Gastroesophageal sphincter (tissue), 3 donors: ENCODE results near the gene IL6ST.
"Not testable (repeated sequence)": the region's sequence is repeated elsewhere in the genome, so short reads cannot be mapped to it uniquely, and the experiment has no call there.

Experiments
- CTCF ChIP-seq, 4 experiments: fragments of 200-600 bp in 2 of 4; fragments of 450-650 bp in 2 of 4; sonication (generic) in 1 of 4; IDR thresholded peaks; one replicate each; pipeline ENCODE4 v1.5.1; 2017 to 2019; ENCODE audit warnings: antibody characterized with exemption in 4 of 4, mild to moderate bottlenecking in 2 of 4, moderate library complexity in 2 of 4
- POLR2A ChIP-seq, 2 donors: fragments of 450-650 bp; IDR thresholded peaks; one replicate each; pipeline ENCODE4 v1.6.1; 2017; ENCODE audit warnings: antibody characterized with exemption in 2 of 2, mild to moderate bottlenecking in 2 of 2, moderate library complexity in 1 of 2
- POLR2AphosphoS5 ChIP-seq: sonication (generic); formaldehyde crosslinking; IDR thresholded peaks from one replicate; pipeline ENCODE4 v1.6.1; 2017; ENCODE audit warnings: antibody characterized with exemption

DNA sequence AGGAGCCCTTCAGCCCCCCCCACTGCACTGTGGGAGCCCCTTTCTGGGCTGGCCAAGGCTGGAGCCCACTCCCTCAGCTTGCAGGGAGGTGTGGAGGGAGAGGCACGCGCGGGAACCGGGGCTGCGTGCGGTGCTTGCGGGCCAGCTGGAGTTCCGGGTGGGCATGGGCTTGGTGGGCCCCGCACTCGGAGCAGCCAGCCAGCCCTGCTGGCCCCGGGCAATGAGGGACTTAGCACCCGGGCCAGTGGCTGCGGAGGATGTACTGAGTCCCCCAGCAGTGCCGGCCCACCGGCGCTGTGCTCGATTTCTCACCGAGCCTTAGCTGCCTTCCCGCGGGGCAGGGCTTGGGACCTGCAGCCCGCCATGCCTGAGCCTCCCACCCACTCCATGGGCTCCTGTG lies 40.6 kb upstream of the IL6ST start:
- not testable (repeated sequence) for TF ChIP-seq CTCF (IDR thresholded peaks at IDR 0.05); POLR2AphosphoS5; POLR2A (IDR thresholded peaks at IDR 0.05)
